HG03025 (cell line): Measurements from ENCODE around the gene MLPH.

Source experiments
- ATAC-seq: cut with Tn5 transposase; IDR thresholded peaks from one replicate; pipeline ENCODE4 v1.9.1; 2021; ENCODE audit warnings: mild to moderate bottlenecking, moderate library complexity; ENCODE audit not compliant: unreplicated experiment, low FRiP score

The MLPH gene

GRCh38 chr2:237538001-237538720 is 51.1 kb downstream of the MLPH start:
- no peak for ATAC-seq

DNA sequence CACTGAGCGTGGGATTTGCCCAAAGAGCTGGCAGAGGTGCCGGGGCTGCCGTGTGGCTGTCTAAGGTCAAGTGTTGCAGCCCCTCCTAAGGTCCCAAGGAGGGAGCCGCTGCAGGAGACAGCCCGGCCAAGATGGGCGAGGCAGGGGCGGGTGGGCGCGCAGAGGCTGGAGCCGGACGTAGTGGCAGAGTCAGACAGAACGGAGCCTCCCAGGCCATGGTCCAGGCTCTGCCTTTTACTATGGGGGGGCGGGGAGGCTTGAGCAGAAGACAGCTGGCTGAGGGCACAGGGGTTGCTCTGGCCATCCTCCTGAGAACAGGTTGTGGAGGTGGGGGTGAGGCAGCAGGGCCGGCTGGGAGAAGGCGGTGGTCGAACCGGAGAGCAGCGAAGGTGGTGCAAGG is 51.9 kb downstream of the MLPH start:
- ATAC-seq = no peak

- no peak for ATAC-seq
Observed at GRCh38 chr2:237539681-237540080, 52.6 kb downstream of the MLPH start.

DNA sequence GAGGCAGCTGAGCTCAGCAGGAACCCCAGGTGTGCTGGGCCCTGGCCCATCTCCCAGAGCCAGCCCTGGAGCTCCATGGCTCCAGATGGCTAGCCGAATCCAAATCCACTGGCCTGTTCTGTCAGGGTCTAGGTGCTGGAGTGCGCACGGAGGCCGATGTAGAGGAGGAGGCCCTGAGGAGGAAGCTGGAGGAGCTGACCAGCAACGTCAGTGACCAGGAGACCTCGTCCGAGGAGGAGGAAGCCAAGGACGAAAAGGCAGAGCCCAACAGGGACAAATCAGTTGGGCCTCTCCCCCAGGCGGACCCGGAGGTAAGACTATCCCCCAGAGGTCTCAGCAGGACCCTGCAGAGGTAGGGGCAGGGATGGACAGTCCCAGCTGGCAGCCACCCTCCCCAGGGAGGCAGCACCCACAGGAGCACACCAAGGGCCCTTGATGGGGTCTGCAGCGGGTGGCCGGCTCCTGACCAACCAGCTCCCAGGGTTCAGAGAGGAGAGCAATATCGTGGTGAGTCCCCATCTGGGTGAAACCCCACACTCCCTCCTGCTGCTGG is 53.2 kb downstream of the MLPH start:
- no peak for ATAC-seq

DNA sequence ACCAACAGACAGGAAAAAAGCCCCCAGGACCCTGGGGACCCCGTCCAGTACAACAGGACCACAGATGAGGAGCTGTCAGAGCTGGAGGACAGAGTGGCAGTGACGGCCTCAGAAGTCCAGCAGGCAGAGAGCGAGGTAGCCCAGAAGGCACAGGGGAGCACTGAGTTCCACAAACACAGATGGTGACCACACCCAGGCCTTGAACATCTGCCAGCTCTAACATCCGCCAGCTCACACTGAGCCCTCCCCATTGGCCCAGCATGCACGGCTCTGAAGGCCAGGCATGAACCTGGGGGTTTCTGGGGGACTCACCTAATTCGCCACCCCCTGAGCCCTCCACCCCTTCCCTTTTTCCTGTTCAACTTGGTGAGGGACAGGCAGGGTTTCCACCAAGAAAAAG is 53.8 kb downstream of the MLPH start:
- no peak for ATAC-seq

DNA sequence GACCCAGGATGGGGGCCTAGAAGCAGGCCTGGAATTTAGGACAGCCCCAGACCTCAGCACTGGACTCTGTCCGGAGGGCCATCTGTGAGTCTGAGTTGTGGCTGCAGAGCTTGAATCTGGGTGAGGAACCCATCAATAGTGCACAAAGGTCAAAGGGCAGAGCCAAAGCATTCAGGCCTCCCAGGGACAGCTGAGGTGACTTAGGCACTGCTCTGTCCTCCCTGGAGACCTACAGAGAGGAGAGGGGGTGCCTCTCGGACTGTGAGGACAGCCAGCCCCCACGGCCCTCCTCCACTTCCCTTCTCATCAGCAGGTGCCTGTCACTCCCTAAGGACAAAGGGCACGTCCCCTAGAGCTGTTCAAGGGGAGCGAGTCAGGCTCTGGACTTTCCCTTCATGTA is 54.2 kb downstream of the MLPH start:
- ATAC-seq = no peak

- ATAC-seq = no peak
Observed at GRCh38 chr2:237542001-237542704, 55.1 kb downstream of the MLPH start.

- no peak for ATAC-seq
Observed at GRCh38 chr2:237546040-237546875, 59.2 kb downstream of the MLPH start.

GRCh38 chr2:237546876-237547395 is 59.9 kb downstream of the MLPH start:
- ATAC-seq = no peak

DNA sequence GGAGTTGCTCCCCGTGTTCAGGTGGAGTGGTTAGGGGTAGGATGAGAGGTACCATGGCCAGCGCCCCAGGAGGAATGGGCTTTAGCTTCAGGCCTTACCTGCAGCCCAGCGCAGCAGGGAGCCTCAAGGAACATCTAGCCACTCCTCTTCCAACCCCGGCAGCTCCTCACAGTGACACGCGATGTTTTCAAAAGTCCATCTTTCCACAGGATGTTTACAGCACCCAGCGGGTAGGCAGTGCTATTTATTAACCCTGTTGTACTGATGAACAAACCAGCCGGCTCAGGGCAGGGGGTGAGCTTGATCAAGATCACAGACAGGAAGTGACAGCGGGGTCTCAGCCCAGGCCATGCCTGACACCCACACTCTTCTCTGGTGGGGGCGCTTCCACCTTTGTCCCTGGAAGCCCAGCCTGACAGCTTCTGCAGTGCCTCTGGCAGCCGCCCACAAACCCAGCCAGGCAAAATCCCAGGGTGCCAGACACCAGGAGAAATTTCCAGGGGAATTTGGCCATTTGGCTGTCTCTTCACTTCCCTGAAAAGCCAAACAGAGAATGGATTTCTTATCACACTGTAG is 60.9 kb downstream of the MLPH start:
- no peak for ATAC-seq

DNA sequence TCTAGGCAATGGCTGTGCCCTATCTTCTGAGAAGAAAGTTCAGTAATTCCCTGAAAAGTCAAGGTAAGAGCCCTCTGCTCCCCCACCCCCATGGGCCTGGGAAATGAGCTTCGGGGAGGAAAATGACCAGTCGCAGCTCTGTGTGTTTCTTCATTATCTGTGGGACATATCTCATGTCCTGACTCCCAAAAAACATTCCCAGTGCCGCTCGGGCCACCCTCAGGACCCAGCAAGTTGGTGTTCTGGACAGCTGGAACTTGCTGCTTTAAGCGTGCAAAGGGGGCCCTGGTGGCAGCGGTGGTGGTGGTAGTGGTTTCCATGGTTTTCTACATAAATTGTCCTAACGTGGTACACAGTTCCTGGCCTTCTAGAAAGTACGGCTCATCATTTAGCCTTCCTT is 62.2 kb downstream of the MLPH start:
- no peak for ATAC-seq

- ATAC-seq = no peak
Observed at GRCh38 chr2:237549643-237550415, 62.8 kb downstream of the MLPH start.

- ATAC-seq = no peak
Observed at GRCh38 chr2:237551071-237551574, 64.1 kb downstream of the MLPH start.

GRCh38 chr2:237552908-237553307 is 65.9 kb downstream of the MLPH start:
- no peak for ATAC-seq

GRCh38 chr2:237553948-237554347 is 66.9 kb downstream of the MLPH start:
- no peak for ATAC-seq

DNA sequence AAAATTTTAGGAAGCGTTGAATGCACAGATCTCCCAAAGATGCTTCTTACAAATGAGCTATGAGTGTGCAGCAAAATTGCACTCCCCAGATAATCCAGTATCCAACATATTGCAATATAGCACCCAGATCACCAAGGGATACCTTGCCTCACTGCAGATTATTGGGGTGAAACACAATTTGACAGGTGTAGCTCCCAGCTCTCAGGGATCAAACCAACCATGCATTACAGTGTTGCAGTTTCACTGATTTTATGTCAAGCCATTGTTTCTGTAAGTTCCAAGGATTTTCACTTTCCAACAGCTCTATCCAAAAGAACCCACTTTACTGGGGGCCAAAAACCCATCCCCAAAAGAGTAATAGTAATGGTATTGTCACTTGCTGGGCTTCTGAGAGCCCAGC is 68.5 kb downstream of the MLPH start:
- ATAC-seq = no peak

DNA sequence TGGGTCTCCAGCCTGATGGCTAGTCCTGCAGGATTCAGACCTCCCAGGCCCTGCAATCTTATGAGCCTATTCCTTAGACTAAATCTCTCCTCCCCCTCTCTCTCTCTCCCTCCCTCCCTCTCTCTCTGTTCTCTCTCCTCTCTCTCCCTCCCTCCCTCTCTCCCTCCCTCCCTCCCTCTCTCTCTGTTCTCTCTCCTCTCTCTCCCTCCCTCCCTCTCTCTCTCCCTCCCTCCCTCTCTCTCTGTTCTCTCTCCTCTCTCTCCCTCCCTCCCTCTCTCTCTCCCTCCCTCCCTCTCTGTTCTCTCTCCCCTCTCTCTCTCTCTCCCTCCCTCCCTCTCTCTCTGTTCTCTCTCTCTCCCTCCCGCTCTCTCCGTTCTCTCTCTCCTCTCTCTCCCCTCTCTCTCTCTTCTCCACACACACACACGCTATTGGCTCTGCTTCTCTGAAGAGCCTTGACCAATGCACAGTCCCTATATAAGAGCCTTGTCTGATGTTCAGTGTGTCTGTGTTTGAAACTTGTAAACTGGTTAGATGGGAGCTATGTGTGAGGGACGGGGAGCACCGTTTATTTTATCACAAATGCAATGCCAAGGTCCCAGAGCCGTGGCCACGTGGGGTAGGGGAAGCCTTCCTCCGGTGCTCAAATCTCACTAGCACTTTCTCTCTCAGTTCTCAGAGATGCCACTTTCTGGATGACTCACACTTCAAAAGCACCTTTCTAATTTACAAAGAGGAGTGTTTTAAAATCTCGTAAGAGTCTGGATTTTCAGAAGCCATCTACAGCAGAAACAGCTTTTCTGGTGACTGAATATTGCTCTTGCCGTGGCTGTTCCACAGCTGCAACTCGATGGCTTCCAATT is 70.0 kb downstream of the MLPH start:
- peak; percentile 88 for ATAC-seq

DNA sequence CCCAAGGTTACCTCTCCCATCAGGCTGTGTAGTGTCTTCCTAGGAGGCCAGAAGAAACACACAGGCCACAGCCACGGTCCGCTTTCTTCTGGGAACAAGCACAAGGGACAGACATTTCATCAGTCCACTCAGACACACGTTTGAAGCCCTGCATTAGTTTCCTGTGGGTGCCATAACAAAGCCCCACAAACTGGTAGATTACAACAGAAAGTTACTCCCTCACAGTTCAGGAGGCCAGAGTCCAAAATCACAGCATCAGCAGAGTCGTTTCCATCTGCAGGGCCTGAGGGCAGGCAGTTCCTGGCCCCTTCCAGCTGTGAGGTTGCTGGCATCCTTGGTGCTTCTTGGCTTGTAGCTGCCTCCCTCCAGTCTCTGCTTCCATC is 70.6 kb downstream of the MLPH start:
- ATAC-seq = peak; percentile 12
